SK-N-SH (cell line): ENCODE results near the gene ADAR. TPM values are rescaled to one million over a fixed set of nuclear protein-coding genes. Genes with fewer than 3 reads are reported as not detected.

ENCODE experiments used
- CTCF ChIA-PET: fragments of 300-600, 350-600 bp; formaldehyde crosslinking; extraction: SDS; loops from one replicate; lab custom pipeline; 2021; lab: Yijun Ruan, JAX
- POLR2A ChIA-PET: fragments of 350-600 bp; sonication (Branson Sonifier 250); formaldehyde crosslinking; extraction: SDS; loops from one replicate; lab custom pipeline; 2020; ENCODE audit warnings: antibody characterized with exemption, inconsistent platforms; lab: Yijun Ruan, JAX
- DNase-seq: peaks from one replicate; pipeline ENCODE4 v3.0.0; 2012
- H2AFZ ChIP-seq: fragments of 200-600 bp; sonication (generic); 2 replicates; pipeline ENCODE4 v1.8.1; 2016; ENCODE audit warnings: antibody characterized with exemption, mild to moderate bottlenecking, low read depth
- H3F3A ChIP-seq: fragments of 200-600 bp; sonication (generic); replicated peaks from 2 replicates; pipeline ENCODE3; 2016; ENCODE audit warnings: antibody characterized with exemption, mild to moderate bottlenecking; ENCODE audit not compliant: insufficient read depth
- H3K27ac ChIP-seq, 2 experiments: fragments of 200-500 bp in 1 of 2; fragments of 200-600 bp in 1 of 2; sonication (Bioruptor generic) in 1 of 2; sonication (generic), shearing (Covaris generic) in 1 of 2; 2 replicates each; pipeline versions ENCODE4 v1.5.1 to v1.6.1; 2014 to 2016; ENCODE audit warnings: low read depth in 2 of 2, inconsistent platforms in 1 of 2, low read length in 1 of 2, mild to moderate bottlenecking in 1 of 2, mixed read lengths in 1 of 2
- H3K27me3 ChIP-seq: fragments of 200-600 bp; sonication (generic), shearing (Covaris generic); 2 replicates; pipeline ENCODE4 v1.6.1; 2016; ENCODE audit warnings: mixed run types; ENCODE audit not compliant: insufficient read depth
- H3K36me3 ChIP-seq, 2 experiments: fragments of 200-500 bp in 1 of 2; fragments of 200-600 bp in 1 of 2; sonication (Bioruptor generic) in 1 of 2; sonication (generic) in 1 of 2; replicated peaks in 1 of 2; 2 replicates each; pipeline versions ENCODE3 to v1.5.1; 2014 to 2016; ENCODE audit warnings: low read length in 1 of 2, mild to moderate bottlenecking in 1 of 2; ENCODE audit not compliant: insufficient read depth in 2 of 2, control insufficient read depth in 1 of 2
- H3K4me1 ChIP-seq, 2 experiments: fragments of 200-500 bp in 1 of 2; fragments of 200-600 bp in 1 of 2; sonication (Bioruptor generic) in 1 of 2; sonication (generic), shearing (Covaris generic) in 1 of 2; 2 replicates each; pipeline versions ENCODE4 v1.5.1 to v1.6.1; 2014 to 2016; ENCODE audit warnings: low read depth in 1 of 2, low read length in 1 of 2, mixed run types in 1 of 2; ENCODE audit not compliant: insufficient read depth in 2 of 2, control insufficient read depth in 1 of 2
- H3K4me2 ChIP-seq: fragments of 200-600 bp; sonication (generic), shearing (Covaris generic); 2 replicates; pipeline ENCODE4 v1.6.1; 2017; ENCODE audit warnings: mixed run types
- H3K4me3 ChIP-seq, 2 experiments: fragments of 200-500 bp in 1 of 2; fragments of 200-600 bp in 1 of 2; sonication (Bioruptor generic) in 1 of 2; sonication (generic), shearing (Covaris generic) in 1 of 2; 2 replicates each; pipeline versions ENCODE4 v1.5.1 to v1.8.1; 2014 to 2016; ENCODE audit warnings: low read depth in 2 of 2, inconsistent platforms in 1 of 2, low read length in 1 of 2, mild to moderate bottlenecking in 1 of 2, mixed read lengths in 1 of 2, moderate library complexity in 1 of 2
- H3K79me2 ChIP-seq: fragments of 200-600 bp; sonication (generic); 2 replicates; pipeline ENCODE4 v1.8.1; 2017; ENCODE audit warnings: mild to moderate bottlenecking; ENCODE audit not compliant: insufficient read depth
- H3K9ac ChIP-seq: fragments of 200-600 bp; sonication (generic); 2 replicates; pipeline ENCODE4 v1.6.1; 2017; ENCODE audit warnings: mixed run types
- H3K9me2 ChIP-seq: fragments of 200-600 bp; sonication (generic); 2 replicates; pipeline ENCODE4 v1.6.1; 2017; ENCODE audit warnings: mixed run types
- H3K9me3 ChIP-seq: fragments of 200-600 bp; sonication (generic); 2 replicates; pipeline ENCODE4 v1.6.1; 2017; ENCODE audit warnings: mixed run types, mild to moderate bottlenecking, moderate library complexity
- H4K20me1 ChIP-seq: fragments of 200-600 bp; sonication (generic); 2 replicates; pipeline ENCODE4 v1.6.1; 2017; ENCODE audit warnings: mild to moderate bottlenecking, mixed run types; ENCODE audit not compliant: insufficient read depth
- CHD2 ChIP-seq: fragments of 150-350 bp; IDR thresholded peaks from 2 replicates; pipeline ENCODE4 v1.6.1; 2018; ENCODE audit warnings: low read length; ENCODE audit not compliant: partially characterized antibody
- CTCF ChIP-seq: fragments of 200-600 bp; sonication (generic); IDR thresholded peaks from 2 replicates; pipeline ENCODE4 v1.6.1; 2017; ENCODE audit warnings: antibody characterized with exemption, mild to moderate bottlenecking, moderate library complexity
- RAD21 ChIP-seq: IDR thresholded peaks from 2 replicates; pipeline ENCODE4 v1.6.1; 2012; ENCODE audit warnings: mild to moderate bottlenecking, low read length
- REST ChIP-seq: IDR thresholded peaks from 2 replicates; pipeline ENCODE4 v1.6.1; 2012; ENCODE audit warnings: mild to moderate bottlenecking, low read depth, low read length, moderate library complexity
- SMC3 ChIP-seq: IDR thresholded peaks from 2 replicates; pipeline ENCODE4 v1.6.1; 2012; ENCODE audit warnings: low read depth, low read length, improper control_type of control experiment
- TEAD4 ChIP-seq: IDR thresholded peaks from 2 replicates; pipeline ENCODE4 v1.4.0; 2012; ENCODE audit warnings: mild to moderate bottlenecking, borderline replicate concordance; ENCODE audit not compliant: insufficient read depth
- WGBS: methylation state at CpG from one replicate; pipeline ENCODE4 v1.1.6; 2017; ENCODE audit warnings: low lambda C conversion rate; 5-methylcytosine and 5-hydroxymethylcytosine counted together
- polyA plus RNA-seq, 3 experiments: library from polyadenylated mRNA; depleted of rRNA; stranded (reverse); fragments of >200 nt; gene quantifications; 2 replicates each; pipeline ENCODE4 v1.2.3, GENCODE V29; 2012
- TF ChIP-seq, protein P1 (sequence below): IDR thresholded peaks from 2 replicates; pipeline ENCODE4 v1.4.0; 2012; ENCODE audit warnings: low read depth

The ADAR gene
- polyA plus RNA-seq, 1 of the 3 experiments (the other 2 are of a cell fraction) = 61.1 TPM

DNA sequence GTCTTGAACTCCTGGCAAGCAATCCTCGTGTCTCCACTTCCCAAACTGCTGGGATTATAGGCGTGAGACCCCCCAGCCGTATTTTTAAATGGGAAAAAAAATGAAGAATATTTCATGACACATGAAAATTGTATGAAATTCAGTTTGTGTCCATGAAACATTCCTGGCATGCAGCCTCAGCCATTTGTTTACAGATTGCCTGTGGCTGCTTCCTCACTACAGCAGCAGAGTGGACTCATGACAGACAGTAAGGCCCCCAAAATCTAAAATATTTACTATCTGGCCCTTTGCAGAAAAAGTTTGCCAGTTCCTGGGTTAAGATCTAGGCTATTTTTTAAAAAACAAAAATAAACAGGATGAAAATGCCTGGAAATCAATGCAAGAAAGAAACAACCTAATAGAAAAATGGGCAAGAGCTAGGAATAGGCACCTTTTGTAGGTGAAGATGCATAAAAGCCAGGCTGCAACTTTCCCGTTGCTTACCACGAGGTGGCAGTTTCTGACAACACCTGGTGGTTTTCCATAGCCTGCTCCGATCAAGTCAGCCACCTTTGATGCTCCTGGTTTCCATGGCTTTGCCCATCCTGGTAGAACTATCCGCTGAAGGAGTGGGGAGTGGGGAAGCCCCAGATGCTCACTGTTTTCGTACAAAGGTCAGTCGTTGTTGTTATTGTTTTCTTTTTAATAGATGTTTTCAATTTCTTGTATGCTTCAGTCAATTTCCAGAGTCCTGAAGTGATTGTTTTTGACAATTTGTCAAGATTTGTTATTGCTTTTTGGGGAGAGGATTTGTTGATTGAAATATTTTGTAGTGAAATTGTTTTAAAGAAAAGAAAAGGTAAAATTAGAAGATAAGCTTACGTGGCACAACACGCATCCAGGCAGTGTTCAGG lies 73.8 kb downstream of the ADAR start:
- Histone ChIP-seq H3K36me3 (no peaks in the 10 kb centered on the region), H3F3A (no peaks in the 10 kb centered on the region), H4K20me1 (no peaks in the 10 kb centered on the region), H3K4me2 (no peak overlapping the region), H3K4me3 (no peak overlapping the region), H3K9me3 (no peaks in the 10 kb centered on the region), H3K27me3 (no peaks in the 10 kb centered on the region; the same call in 1 of the 2 replicates), H3K79me2 (no peaks in the 10 kb centered on the region), H3K4me1 (no peaks in the 10 kb centered on the region), H3K27ac (no peak overlapping the region), H3K9ac (no peak overlapping the region), H3K9me2 (no peaks in the 10 kb centered on the region), H2AFZ (no peak overlapping the region)
- POLR2A ChIA-PET = no interaction called here
- DNase-seq = peak; percentile 71
- WGBS = 36% methylated on average over 11 of the region's 11 CpGs
- TF ChIP-seq REST = no peak
- no peak for TF ChIP-seq TEAD4
- TF ChIP-seq, protein P1, sequence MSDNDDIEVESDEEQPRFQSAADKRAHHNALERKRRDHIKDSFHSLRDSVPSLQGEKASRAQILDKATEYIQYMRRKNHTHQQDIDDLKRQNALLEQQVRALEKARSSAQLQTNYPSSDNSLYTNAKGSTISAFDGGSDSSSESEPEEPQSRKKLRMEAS = no peak
- TF ChIP-seq CTCF = peak; percentile 50
- TF ChIP-seq CHD2 = no peak
- TF ChIP-seq RAD21 = peak; percentile 71
- peak; percentile 68 for TF ChIP-seq SMC3
- CTCF ChIA-PET = interaction anchor here (0.6 to 6.1 kb wide), 22 partner anchors 7 to 536 kb away, joined by 3 to 36 read pairs (median 4); partner anchors contain the start of genes CHRNB2, PMVK and UBE2Q1

Other genes starting within 250 kb of the ADAR start
- 1.4 and 2.8 TPM in 2 replicates for gene IL6R, start 202.8 kb downstream of the ADAR start, polyA plus RNA-seq (2012; rRNA removed)
- gene TDRD10, start 106.0 kb downstream of the ADAR start, polyA plus RNA-seq (2012; rRNA removed) = not detected in 2 replicates
- gene SHE, start 105.8 kb downstream of the ADAR start, polyA plus RNA-seq (2012; rRNA removed) = not detected in 2 replicates
- gene UBE2Q1, start 49.5 kb downstream of the ADAR start, polyA plus RNA-seq (2012; rRNA removed) = 12.5 and 15.2 TPM in 2 replicates
- gene CHRNB2, start 40.4 kb downstream of the ADAR start, polyA plus RNA-seq (2012; rRNA removed) = 0.64 and 0.93 TPM in 2 replicates